NK-92 (cell line): ENCODE results near the gene CLK4.

Experiments used
- DNase-seq: peaks from one replicate; lab custom pipeline; 2025; ENCODE audit not compliant: unreplicated experiment; lab: John Stamatoyannopoulos, UW

CLK4 gene

DNA sequence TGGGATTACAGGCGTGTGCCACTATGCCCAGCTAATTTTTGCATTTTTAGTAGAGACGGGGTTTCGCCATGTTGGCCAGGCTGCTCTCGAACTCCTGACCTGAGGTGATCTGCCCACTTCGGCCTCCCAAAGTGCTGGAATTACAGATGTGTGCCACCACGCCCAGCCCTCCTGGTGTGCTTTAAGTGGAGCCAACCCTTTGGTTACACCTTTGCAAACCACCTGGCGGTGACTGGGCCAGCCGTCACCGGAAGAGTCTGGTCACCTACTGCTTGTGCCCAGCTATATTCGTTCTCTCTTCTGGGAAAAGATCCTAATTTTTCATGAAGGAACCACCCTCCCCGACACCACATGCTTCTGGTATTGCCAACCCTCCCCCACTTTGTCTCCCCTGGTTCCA, 72.5 kb downstream of the CLK4 start:
- DNase-seq = no peak

DNA sequence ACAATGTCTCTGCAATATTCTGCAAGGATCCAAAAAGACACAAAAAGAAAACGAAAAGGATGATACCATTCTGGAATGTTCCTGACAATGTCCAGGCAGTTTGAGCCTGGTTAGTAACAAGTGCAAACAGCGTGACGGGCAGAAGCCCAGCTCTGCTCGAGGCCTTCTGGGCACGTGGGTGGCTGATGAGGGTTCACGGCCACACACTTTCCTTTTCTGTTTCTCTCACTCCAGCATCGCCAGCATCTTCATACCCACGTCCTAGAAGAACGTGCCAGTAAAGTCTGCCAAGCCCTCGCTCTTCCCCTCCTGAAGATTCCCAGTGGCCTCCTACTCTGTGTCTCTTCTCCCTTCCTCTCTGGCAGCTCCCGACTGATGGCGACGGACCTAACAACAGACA, 73.3 kb downstream of the CLK4 start:
- no peak for DNase-seq
